ENCODE data around the gene RNF114.

- no peak for TF ChIP-seq SIN3A (IDR thresholded peaks at IDR 0.05; ENCODE audit: borderline replicate concordance, insufficient read depth, low read length)
- peak in 1 of 2 experiments; percentile 79; a peak in 2 of 4 replicates for TF ChIP-seq REST (IDR thresholded peaks at IDR 0.05; ENCODE audit: insufficient read depth in 1 of 2, low read depth in 2 of 2, low read length in 2 of 2)
- TF ChIP-seq TAF1 (IDR thresholded peaks at IDR 0.05; ENCODE audit: borderline replicate concordance, insufficient read depth, low read length): no peak
These were observed 22.7 kb upstream of the RNF114 start for GRCh38 chr20:49913399-49914047.
